PC-9 (cell line): ENCODE measurements around the gene RIBC1.

Experiments
- EZH2 ChIP-seq: fragments of 200-600 bp; sonication (generic); IDR thresholded peaks from 2 replicates; pipeline ENCODE4 v1.8.0; 2017; ENCODE audit warnings: antibody characterized with exemption, low read depth
- TF ChIP-seq, protein P1 (sequence below): fragments of 200-600 bp; sonication (generic); conservative IDR thresholded peaks from 2 replicates; pipeline ENCODE4 v1.6.1; 2017; ENCODE audit warnings: mixed run types, antibody characterized with exemption, mild to moderate bottlenecking, moderate library complexity

DNA sequence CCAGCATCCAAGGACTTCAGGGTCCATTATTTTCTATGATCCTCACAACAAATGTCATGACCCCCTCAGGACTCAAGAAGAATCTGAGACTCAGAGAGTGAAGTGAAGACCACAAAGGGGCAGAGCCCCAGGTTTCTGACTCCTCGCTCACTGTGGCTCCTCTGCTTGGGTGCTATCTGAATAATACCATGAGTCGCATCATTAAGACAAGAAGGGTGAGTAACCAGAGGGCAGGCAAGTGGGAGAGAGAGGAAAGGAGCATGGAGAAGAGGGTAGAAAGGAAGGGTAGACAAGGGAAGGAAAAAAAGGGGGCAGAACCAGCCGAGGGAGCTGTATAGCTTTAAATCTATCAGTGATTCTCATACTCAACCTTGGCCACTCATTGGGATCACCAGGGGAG is 27.0 kb downstream of the RIBC1 start:
- TF ChIP-seq, protein P1, sequence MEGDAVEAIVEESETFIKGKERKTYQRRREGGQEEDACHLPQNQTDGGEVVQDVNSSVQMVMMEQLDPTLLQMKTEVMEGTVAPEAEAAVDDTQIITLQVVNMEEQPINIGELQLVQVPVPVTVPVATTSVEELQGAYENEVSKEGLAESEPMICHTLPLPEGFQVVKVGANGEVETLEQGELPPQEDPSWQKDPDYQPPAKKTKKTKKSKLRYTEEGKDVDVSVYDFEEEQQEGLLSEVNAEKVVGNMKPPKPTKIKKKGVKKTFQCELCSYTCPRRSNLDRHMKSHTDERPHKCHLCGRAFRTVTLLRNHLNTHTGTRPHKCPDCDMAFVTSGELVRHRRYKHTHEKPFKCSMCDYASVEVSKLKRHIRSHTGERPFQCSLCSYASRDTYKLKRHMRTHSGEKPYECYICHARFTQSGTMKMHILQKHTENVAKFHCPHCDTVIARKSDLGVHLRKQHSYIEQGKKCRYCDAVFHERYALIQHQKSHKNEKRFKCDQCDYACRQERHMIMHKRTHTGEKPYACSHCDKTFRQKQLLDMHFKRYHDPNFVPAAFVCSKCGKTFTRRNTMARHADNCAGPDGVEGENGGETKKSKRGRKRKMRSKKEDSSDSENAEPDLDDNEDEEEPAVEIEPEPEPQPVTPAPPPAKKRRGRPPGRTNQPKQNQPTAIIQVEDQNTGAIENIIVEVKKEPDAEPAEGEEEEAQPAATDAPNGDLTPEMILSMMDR, result no peak
- TF ChIP-seq EZH2, result no peak
